H1 (cell line): ENCODE data around the gene LMAN2. TPM values are rescaled to one million over a fixed set of nuclear protein-coding genes. Genes with fewer than 3 reads are reported as not detected.

Source experiments
- CTCF ChIA-PET: fragments of 300-600 bp; sonication (Branson Sonifier 250); formaldehyde crosslinking; loops from one replicate; lab custom pipeline; 2021; ENCODE audit not compliant: partially characterized antibody; lab: Charles Lee
- POLR2A ChIA-PET: fragments of 300-600 bp; sonication (Branson Sonifier 250); formaldehyde crosslinking; loops from one replicate; lab custom pipeline; 2021; ENCODE audit warnings: inconsistent platforms; ENCODE audit not compliant: partially characterized antibody; lab: Charles Lee
- DNase-seq, 2 experiments: peaks; one replicate each; pipeline versions ENCODE4 v3.0.0 to v3.0.0-alpha.2; 2010 to 2022; ENCODE audit warnings: low spot score in 2 of 2, low read depth in 1 of 2, mixed read lengths in 1 of 2
- FAIRE-seq: peaks from 2 replicates; lab custom pipeline; 2011; peaks lifted over from hg19 to GRCh38; lab: Jason Lieb, UNC
- H2AFZ ChIP-seq: 2 replicates; pipeline ENCODE4 v1.8.1; 2012; ENCODE audit warnings: low read length, inconsistent platforms
- H2AK5ac ChIP-seq: 2 replicates; pipeline ENCODE4 v1.6.1; 2013; ENCODE audit warnings: low read depth, low read length
- H2BK120ac ChIP-seq: replicated peaks from 2 replicates; pipeline ENCODE3; 2013; ENCODE audit warnings: low read depth, low read length, inconsistent platforms
- H2BK12ac ChIP-seq: 2 replicates; pipeline ENCODE4 v1.6.1; 2013; ENCODE audit warnings: low read depth, low read length
- H2BK15ac ChIP-seq: 2 replicates; pipeline ENCODE4 v1.6.1; 2013; ENCODE audit warnings: low read length
- H2BK20ac ChIP-seq: 2 replicates; pipeline ENCODE4 v1.6.1; 2013; ENCODE audit warnings: low read length
- H2BK5ac ChIP-seq: 2 replicates; pipeline ENCODE4 v1.6.1; 2013; ENCODE audit warnings: low read depth, low read length
- H3K14ac ChIP-seq: 2 replicates; pipeline ENCODE4 v1.6.1; 2013; ENCODE audit warnings: inconsistent platforms; ENCODE audit not compliant: insufficient read length
- H3K18ac ChIP-seq: 2 replicates; pipeline ENCODE4 v1.6.1; 2013; ENCODE audit warnings: low read length; ENCODE audit errors: extremely low read depth
- H3K23ac ChIP-seq: 2 replicates; pipeline ENCODE4 v1.6.1; 2013; ENCODE audit warnings: inconsistent platforms; ENCODE audit not compliant: insufficient read length
- H3K23me2 ChIP-seq: 2 replicates; pipeline ENCODE4 v1.6.1; 2013; ENCODE audit warnings: low read depth, low read length
- H3K27ac ChIP-seq: 2 replicates; pipeline ENCODE4 v1.6.1; 2011; ENCODE audit warnings: low read depth, low read length, inconsistent platforms
- H3K27me3 ChIP-seq, 4 experiments: replicated peaks in 1 of 4; 1 replicate in 1 of 4; 2 replicates in 3 of 4; pipeline versions ENCODE4 v1.6.1 to v1.8.1; 2011 to 2013; ENCODE audit warnings: low read length in 3 of 4, mild to moderate bottlenecking in 3 of 4, inconsistent platforms in 2 of 4, mixed read lengths in 2 of 4, moderate library complexity in 1 of 4; ENCODE audit not compliant: control insufficient read depth in 3 of 4, insufficient read depth in 3 of 4; ENCODE audit errors: extremely low read depth in 1 of 4
- H3K36me3 ChIP-seq, 4 experiments: 2 replicates each; pipeline versions ENCODE4 v1.6.1 to v1.8.1; 2011 to 2013; ENCODE audit warnings: mild to moderate bottlenecking in 4 of 4, low read length in 3 of 4, moderate library complexity in 2 of 4, control low read depth in 1 of 4, inconsistent platforms in 1 of 4; ENCODE audit not compliant: insufficient read depth in 4 of 4, control insufficient read depth in 2 of 4
- H3K4ac ChIP-seq: replicated peaks from 2 replicates; pipeline ENCODE3; 2013; ENCODE audit warnings: low read length, low read depth, mixed read lengths, inconsistent platforms; ENCODE audit not compliant: insufficient read length
- H3K4me1 ChIP-seq, 4 experiments: replicated peaks in 1 of 4; 1 replicate in 1 of 4; 2 replicates in 3 of 4; pipeline versions ENCODE4 v1.6.1 to v1.8.1; 2011 to 2013; ENCODE audit warnings: low read length in 3 of 4, inconsistent platforms in 2 of 4, mixed read lengths in 1 of 4; ENCODE audit not compliant: insufficient read depth in 4 of 4, control insufficient read depth in 3 of 4
- H3K4me2 ChIP-seq, 2 experiments: 2 replicates each; pipeline versions ENCODE4 v1.6.1 to v1.8.1; 2011 to 2013; ENCODE audit warnings: low read depth in 2 of 2, low read length in 2 of 2, control low read depth in 1 of 2, inconsistent platforms in 1 of 2, mild to moderate bottlenecking in 1 of 2; ENCODE audit not compliant: insufficient read depth in 1 of 2
- H3K4me3 ChIP-seq, 4 experiments: fragments of 200-600, 300-600 bp in 1 of 4; sonication (generic), shearing (Covaris generic), sonication (Bioruptor Twin) in 1 of 4; 2 replicates each; pipeline versions ENCODE4 v1.5.1 to v1.8.1; 2011 to 2016; ENCODE audit warnings: low read length in 4 of 4, low read depth in 3 of 4, control low read depth in 2 of 4, inconsistent platforms in 2 of 4, mild to moderate bottlenecking in 2 of 4, mixed read lengths in 1 of 4, moderate library complexity in 1 of 4; ENCODE audit not compliant: insufficient read depth in 2 of 4; ENCODE audit errors: extremely low read depth in 1 of 4
- H3K56ac ChIP-seq: replicated peaks from 2 replicates; pipeline ENCODE3; 2013; ENCODE audit warnings: low read depth, mild to moderate bottlenecking, mixed read lengths, low read length, inconsistent platforms; ENCODE audit not compliant: insufficient read length
- H3K79me1 ChIP-seq: 2 replicates; pipeline ENCODE4 v1.6.1; 2013; ENCODE audit warnings: low read depth, low read length, control low read depth
- H3K79me2 ChIP-seq, 2 experiments: 2 replicates each; pipeline versions ENCODE4 v1.6.1 to v1.8.1; 2012 to 2013; ENCODE audit warnings: low read length in 2 of 2, mild to moderate bottlenecking in 2 of 2, inconsistent platforms in 1 of 2; ENCODE audit not compliant: insufficient read depth in 2 of 2, control insufficient read depth in 1 of 2
- H3K9ac ChIP-seq, 4 experiments: replicated peaks in 1 of 4; 1 replicate in 1 of 4; 2 replicates in 3 of 4; pipeline versions ENCODE4 v1.6.1 to v1.8.1; 2011 to 2013; ENCODE audit warnings: low read depth in 3 of 4, low read length in 3 of 4, control low read depth in 2 of 4, mild to moderate bottlenecking in 2 of 4, moderate library complexity in 2 of 4, inconsistent platforms in 1 of 4; ENCODE audit errors: extremely low read depth in 1 of 4
- H3K9me3 ChIP-seq, 2 experiments: 2 replicates each; pipeline versions ENCODE4 v1.6.1 to v1.8.1; 2012 to 2013; ENCODE audit warnings: mild to moderate bottlenecking in 2 of 2, moderate library complexity in 2 of 2, control low read depth in 1 of 2, inconsistent platforms in 1 of 2, low read depth in 1 of 2, low read length in 1 of 2, mixed read lengths in 1 of 2; ENCODE audit not compliant: insufficient read depth in 2 of 2
- H4K20me1 ChIP-seq, 2 experiments: replicated peaks in 1 of 2; 2 replicates each; pipeline versions ENCODE3 to v1.8.1; 2011 to 2013; ENCODE audit warnings: inconsistent platforms in 2 of 2, low read length in 2 of 2, mild to moderate bottlenecking in 1 of 2; ENCODE audit not compliant: insufficient read depth in 2 of 2, control insufficient read depth in 1 of 2
- H4K5ac ChIP-seq: 2 replicates; pipeline ENCODE4 v1.6.1; 2013; ENCODE audit warnings: low read length, low read depth, mixed read lengths, inconsistent platforms; ENCODE audit not compliant: insufficient read length
- H4K8ac ChIP-seq: 2 replicates; pipeline ENCODE4 v1.8.0; 2013; ENCODE audit warnings: mild to moderate bottlenecking, moderate library complexity, low read length, inconsistent platforms; ENCODE audit not compliant: insufficient read depth; ENCODE audit errors: extremely low read depth
- H4K91ac ChIP-seq: replicated peaks from 2 replicates; pipeline ENCODE3; 2013; ENCODE audit warnings: low read length, mixed read lengths, inconsistent platforms; ENCODE audit not compliant: insufficient read length
- BACH1 ChIP-seq: IDR thresholded peaks from 2 replicates; pipeline ENCODE4 v1.6.1; 2012; ENCODE audit warnings: low read length, improper control_type of control experiment
- CBX5 ChIP-seq: fragments of 300-800, 300-1000 bp; sonication (generic); IDR thresholded peaks from 2 replicates; pipeline ENCODE4 v1.7.1; 2016; ENCODE audit warnings: antibody characterized with exemption, low read length, low read depth
- CHD1 ChIP-seq: IDR thresholded peaks from 2 replicates; pipeline ENCODE4 v1.6.1; 2012; ENCODE audit warnings: low read depth, low read length, improper control_type of control experiment
- CTCF ChIP-seq, 3 experiments: IDR thresholded peaks; 1 replicate in 2 of 3; 2 replicates in 1 of 3; pipeline versions ENCODE4 v1.5.1 to v1.6.1; 2011; ENCODE audit warnings: low read length in 3 of 3, mild to moderate bottlenecking in 3 of 3, inconsistent platforms in 2 of 3, low read depth in 1 of 3, moderate library complexity in 1 of 3; ENCODE audit not compliant: insufficient read depth in 1 of 3; ENCODE audit errors: control extremely low read depth in 1 of 3
- EGR1 ChIP-seq: IDR thresholded peaks from 2 replicates; pipeline ENCODE4 v1.6.1; 2011; ENCODE audit warnings: low read depth, low read length, borderline replicate concordance
- SAP30 ChIP-seq: fragments of 300-600 bp; sonication (generic); IDR thresholded peaks from 2 replicates; pipeline ENCODE4 v1.7.1; 2012; ENCODE audit warnings: low read length, moderate library complexity, mild to moderate bottlenecking, inconsistent platforms; ENCODE audit not compliant: insufficient read depth, insufficient replicate concordance
- SIRT6 ChIP-seq: IDR thresholded peaks from one replicate; pipeline ENCODE4 v1.7.1; 2012; ENCODE audit warnings: low read length, inconsistent platforms
- SP2 ChIP-seq: IDR thresholded peaks from 2 replicates; pipeline ENCODE4 v1.6.1; 2012; ENCODE audit warnings: mild to moderate bottlenecking, low read length, inconsistent platforms
- WGBS, 2 experiments: shearing (Covaris generic) in 1 of 2; methylation state at CpG; one replicate each; pipeline versions ENCODE4 v1.1.6 to v1.1.7; 2013 to 2015; ENCODE audit warnings: low lambda C conversion rate in 2 of 2, mixed read lengths in 2 of 2, inconsistent platforms in 1 of 2, low coverage in 1 of 2, missing lambda C conversion rate in 1 of 2; ENCODE audit not compliant: insufficient replicate concordance in 2 of 2, insufficient coverage in 1 of 2, insufficient read length in 1 of 2; ENCODE audit errors: extremely low coverage in 1 of 2, missing lambda C conversion rate in 1 of 2; 5-methylcytosine and 5-hydroxymethylcytosine counted together
- polyA plus RNA-seq, 7 experiments: library from polyadenylated mRNA; depleted of rRNA in 3 of 7; stranded (reverse) in 5 of 7; unstranded in 2 of 7; fragments of >200 nt in 5 of 7; fragments of 200-250 nt in 2 of 7; gene quantifications; 1 replicate in 5 of 7; 2 replicates in 1 of 7; 4 replicates in 1 of 7; pipeline versions ENCODE4 v1.2.1 to v1.2.3, GENCODE V29; 2011 to 2013; ENCODE audit warnings: missing spikeins in 2 of 7, mixed read lengths in 2 of 7
- total RNA-seq: library from RNA; stranded (reverse); fragmentation: NEBNext Ultra II Directional; extraction: Animal tissue kit (Norgen Biotek cat#: 25700); gene quantifications from 2 replicates; pipeline ENCODE4 v1.2.1, GENCODE V29; 2021

Gene LMAN2
- total and polyA plus RNA-seq, 2 of the 8 experiments (the other 6 are each of a cell fraction or from before 2014, with no cell fraction given), result 116 to 225 TPM

GRCh38 chr5:177376107-177376506, 24.6 kb upstream of the LMAN2 start:
- ChIA-PET POLR2A (no interaction called here), CTCF (interaction anchor here (1.9 to 16.9 kb wide), 4 partner anchors 13 to 70 kb away, joined by 7 to 363 read pairs (median 152); partner anchors contain the start of genes PFN3, PRR7 and SLC34A1)
- H3K4me2 ChIP-seq, result no peak overlapping the region
- H4K8ac ChIP-seq, result no peak overlapping the region
- H3K18ac ChIP-seq, result no peak overlapping the region
- DNase-seq (no peak), FAIRE-seq (no peak)
- no peak overlapping the region for H2BK12ac ChIP-seq
- H2BK5ac ChIP-seq, result no peak overlapping the region
- H3K79me2 ChIP-seq, result no peaks in the 10 kb centered on the region
- H3K9ac ChIP-seq, result no peak overlapping the region
- no peak overlapping the region for H2BK120ac ChIP-seq
- peaks cover 0 to 18% (median 10%) of the 10 kb centered on the region in 4 experiments; a peak in 6 of 7 replicates for H3K4me1 ChIP-seq
- peaks cover 2% of the 10 kb centered on the region; the same call in 1 of the 2 replicates for H3K23me2 ChIP-seq
- no peaks in the 10 kb centered on the region for H4K20me1 ChIP-seq
- H3K9me3 ChIP-seq, result no peaks in the 10 kb centered on the region
- no peaks in the 10 kb centered on the region for H3K79me1 ChIP-seq
- no peak for TF ChIP-seq CBX5
- no peak for TF ChIP-seq CHD1
- no peak for TF ChIP-seq SP2
- TF ChIP-seq SAP30, result no peak
- TF ChIP-seq BACH1, result no peak
- TF ChIP-seq SIRT6, result no peak
- no peak for TF ChIP-seq CTCF (IDR thresholded peaks at IDR 0.05; ENCODE audit: control extremely low read depth in 1 of 3, insufficient read depth in 1 of 3, low read depth in 1 of 3, low read length in 3 of 3)
- no peak for TF ChIP-seq EGR1
- peaks cover 0 to 2% (median 0%) of the 10 kb centered on the region in 4 experiments; a peak in 1 of 7 replicates for H3K27me3 ChIP-seq
- H3K56ac ChIP-seq, result no peak overlapping the region
- H3K4ac ChIP-seq, result no peak overlapping the region
- no peaks in the 10 kb centered on the region for H3K36me3 ChIP-seq
- no peak overlapping the region for H3K23ac ChIP-seq
- H2AFZ ChIP-seq, result no peak overlapping the region
- H4K91ac ChIP-seq, result no peak overlapping the region
- no peak overlapping the region for H2BK20ac ChIP-seq
- 96% methylated on average over 11 of the region's 11 CpGs; no CpG with 5 or more reads in 1 of the 2 experiments for WGBS, 2 experiments
- no peak overlapping the region for H3K27ac ChIP-seq
- 0 out of 2 replicates have a peak overlapping the region, but pooled peaks have one; percentile 72 for H2BK15ac ChIP-seq
- H4K5ac ChIP-seq, result no peak overlapping the region
- H3K14ac ChIP-seq, result no peak overlapping the region
- no peak overlapping the region for H2AK5ac ChIP-seq
- H3K4me3 ChIP-seq, result no peak overlapping the region
